Kidney tubule cell (primary cell): ENCODE results near the gene SLC23A3.
"Not testable (repeated sequence)": the region's sequence is repeated elsewhere in the genome, so short reads cannot be mapped to it uniquely, and the experiment has no call there.

ENCODE experiments used
- DNase-seq: peaks from one replicate; pipeline ENCODE4 v3.0.0-alpha.2; 2018; ENCODE audit warnings: low spot score

Gene SLC23A3

DNA sequence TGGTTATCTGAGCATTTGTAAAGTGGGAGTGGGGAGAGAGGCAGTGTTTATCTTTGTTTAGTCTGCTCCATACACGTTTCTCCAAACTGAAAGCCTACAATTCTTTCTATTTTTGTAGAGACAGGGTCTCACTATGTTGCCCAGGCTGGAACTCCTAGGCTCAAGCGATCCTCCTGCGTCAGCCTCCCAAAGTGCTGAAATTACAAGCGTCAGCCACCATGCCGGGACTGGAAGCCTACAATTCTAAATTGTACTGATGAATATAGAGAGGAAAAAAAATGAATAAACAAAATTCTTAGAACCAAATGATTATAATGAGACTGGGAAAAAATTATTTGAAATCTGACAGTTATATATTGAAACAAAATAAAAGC, 35.3 kb upstream of the SLC23A3 start:
- no peak for DNase-seq

DNA sequence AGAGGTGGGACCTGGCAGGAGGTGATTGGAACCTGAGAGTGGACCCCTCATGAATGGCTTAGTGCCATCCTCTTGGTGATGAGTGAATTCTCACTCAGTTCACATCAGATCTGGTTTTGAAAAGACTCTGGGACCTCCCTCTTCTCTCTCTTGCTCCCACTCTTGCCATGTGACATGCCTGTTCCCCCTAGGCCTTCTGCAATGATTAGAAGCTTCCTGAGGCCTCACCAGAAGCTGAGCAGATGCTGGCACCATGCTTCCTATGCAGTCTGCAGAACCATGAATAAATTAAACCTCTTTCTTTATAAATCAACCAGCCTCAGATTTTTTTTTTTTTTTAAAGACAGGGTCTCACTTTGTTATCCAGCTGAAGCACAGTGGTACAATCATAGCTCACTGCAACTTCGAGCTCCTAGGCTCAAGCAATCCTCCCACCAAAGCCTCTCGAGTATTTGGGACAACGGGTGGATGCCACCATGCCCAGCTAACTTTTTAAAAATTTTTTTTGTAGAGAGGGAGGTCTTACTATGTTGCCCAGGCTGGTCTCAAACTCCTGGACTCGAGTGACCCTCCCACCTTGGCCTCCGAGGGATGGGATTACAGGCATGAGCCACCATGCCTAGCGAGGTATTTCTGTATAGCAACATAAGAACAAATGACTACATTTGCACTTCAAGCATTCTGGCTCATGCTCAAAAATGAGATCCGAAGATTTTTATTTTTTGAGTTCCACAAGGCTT, 34.8 kb upstream of the SLC23A3 start:
- DNase-seq: no peak

DNA sequence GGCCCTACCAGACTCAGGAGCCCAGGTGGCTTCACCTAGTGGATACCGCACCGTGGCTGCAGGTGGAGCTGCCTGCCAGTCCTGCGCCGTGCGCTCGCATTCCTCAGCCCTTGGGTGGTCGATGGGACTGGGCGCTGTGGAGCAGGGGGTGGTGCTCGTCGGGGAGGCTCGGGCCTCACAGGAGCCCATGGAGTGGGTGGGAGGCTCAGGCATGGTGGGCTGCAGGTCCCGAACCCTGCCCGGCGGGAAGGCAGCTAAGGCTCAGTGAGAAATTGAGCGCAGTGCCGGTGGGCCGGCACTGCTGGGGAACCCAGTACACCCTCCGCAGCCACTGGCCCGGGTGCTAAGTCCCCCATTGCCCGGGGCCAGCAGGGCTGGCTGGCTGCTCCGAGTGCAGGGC, 31.5 kb upstream of the SLC23A3 start:
- DNase-seq: not testable (repeated sequence)

GRCh38 chr2:219200502-219201326, 30.9 kb upstream of the SLC23A3 start:
- not testable (repeated sequence) for DNase-seq

DNA sequence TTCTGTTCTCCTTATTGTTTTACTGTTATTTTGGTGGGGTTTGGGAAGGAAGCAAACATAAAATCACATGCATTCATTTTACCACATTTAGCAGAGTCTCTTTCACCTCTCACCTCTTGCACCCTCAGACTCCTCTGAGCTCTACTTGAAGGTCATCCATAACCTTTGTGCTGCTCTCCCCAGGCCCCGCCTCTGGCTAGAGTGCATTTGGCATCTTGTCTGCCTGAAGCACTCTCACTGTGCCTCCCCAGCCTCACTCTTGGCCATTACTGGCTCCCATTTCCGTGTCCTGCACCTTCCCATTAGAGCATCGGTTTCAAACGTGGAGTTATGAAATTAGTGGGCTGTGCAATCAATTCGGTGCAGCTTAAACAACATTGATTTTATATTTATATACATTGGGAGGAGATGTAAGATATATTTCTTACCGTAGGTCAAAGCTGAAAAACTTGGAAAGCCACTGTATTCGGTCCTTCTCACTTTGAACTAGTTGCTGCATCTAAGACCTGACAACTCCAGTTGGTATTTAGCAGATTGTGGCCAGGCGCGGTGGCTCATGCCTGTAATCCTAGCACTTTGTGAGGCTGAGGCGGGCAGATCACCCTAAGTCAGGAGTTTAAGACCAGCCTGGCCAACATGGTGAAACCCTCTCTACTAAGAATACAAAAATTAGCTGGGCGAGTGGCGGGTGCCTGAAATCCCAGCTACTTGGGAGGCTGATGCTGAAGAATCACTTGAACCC, 29.8 kb upstream of the SLC23A3 start:
- no peak for DNase-seq

GRCh38 chr2:219198974-219199373, 29.1 kb upstream of the SLC23A3 start:
- DNase-seq: no peak

GRCh38 chr2:219197388-219197787, 27.6 kb upstream of the SLC23A3 start:
- no peak for DNase-seq

DNA sequence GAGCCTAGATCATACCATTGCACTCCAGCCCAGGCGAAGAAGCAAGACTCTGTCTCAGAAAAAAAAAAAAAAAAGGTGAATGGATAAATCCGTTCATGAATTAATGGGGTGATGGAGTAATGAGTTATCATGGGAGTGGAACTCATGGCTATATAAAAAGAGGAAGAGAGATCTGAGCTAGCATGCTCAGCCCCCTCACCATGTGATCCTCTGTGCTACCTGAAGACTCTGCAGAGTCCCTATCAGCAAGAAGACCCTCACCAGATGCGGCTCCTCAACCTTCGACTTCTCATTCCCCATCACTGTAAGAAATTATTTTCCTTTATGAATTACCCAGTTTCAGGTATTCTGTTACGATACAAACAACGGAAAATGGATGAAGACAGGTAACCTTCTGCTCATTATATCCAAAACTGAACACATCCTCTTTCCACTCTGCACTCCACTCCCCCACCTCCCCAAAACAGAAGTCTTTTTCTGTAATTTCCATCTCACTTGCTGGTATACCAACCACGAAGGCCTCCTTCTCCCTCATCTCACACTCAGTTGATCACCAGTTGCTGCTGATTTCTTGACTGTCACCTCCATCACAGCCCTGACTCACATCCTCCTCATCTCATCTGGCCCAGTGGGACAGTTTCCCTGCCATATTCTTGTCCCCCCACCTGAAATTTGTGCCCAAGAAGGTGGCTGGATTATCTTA, 17.1 kb upstream of the SLC23A3 start:
- DNase-seq: no peak

DNA sequence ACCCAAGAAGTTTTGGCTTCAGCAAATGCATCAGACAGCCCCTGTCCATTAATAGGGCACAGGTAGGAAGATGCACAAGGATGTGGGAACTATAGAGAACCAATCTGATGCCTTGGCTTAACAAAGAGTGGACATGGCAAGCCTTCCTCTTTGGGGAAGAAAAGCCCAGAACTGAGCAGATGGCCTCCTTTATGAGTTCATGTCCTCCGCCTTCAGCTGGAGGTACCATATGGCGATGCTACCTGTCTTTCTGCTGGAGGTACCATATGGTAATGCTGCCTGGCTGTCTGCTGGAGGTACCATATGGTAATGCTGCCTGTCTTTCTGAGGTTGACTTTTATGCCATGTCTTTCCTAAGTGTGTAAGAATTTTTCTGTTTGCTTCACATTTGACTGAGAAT, 14.3 kb upstream of the SLC23A3 start:
- no peak for DNase-seq

- no peak for DNase-seq
Measured at GRCh38 chr2:219183151-219183772, 13.4 kb upstream of the SLC23A3 start.

DNA sequence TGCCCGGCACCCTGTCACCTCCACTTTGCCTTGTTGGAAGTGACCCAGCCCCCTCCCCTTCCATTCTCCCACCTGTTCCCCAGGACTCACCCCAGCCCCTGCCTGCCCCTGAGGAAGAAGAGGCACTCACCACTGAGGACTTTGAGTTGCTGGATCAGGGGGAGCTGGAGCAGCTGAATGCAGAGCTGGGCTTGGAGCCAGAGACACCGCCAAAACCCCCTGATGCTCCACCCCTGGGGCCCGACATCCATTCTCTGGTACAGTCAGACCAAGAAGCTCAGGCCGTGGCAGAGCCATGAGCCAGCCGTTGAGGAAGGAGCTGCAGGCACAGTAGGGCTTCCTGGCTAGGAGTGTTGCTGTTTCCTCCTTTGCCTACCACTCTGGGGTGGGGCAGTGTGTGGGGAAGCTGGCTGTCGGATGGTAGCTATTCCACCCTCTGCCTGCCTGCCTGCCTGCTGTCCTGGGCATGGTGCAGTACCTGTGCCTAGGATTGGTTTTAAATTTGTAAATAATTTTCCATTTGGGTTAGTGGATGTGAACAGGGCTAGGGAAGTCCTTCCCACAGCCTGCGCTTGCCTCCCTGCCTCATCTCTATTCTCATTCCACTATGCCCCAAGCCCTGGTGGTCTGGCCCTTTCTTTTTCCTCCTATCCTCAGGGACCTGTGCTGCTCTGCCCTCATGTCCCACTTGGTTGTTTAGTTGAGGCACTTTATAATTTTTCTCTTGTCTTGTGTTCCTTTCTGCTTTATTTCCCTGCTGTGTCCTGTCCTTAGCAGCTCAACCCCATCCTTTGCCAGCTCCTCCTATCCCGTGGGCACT, 12.7 kb upstream of the SLC23A3 start:
- no peak for DNase-seq

GRCh38 chr2:219181531-219181930, 11.7 kb upstream of the SLC23A3 start:
- no peak for DNase-seq

- DNase-seq: no peak
Measured at GRCh38 chr2:219180961-219181360, 11.1 kb upstream of the SLC23A3 start.

DNA sequence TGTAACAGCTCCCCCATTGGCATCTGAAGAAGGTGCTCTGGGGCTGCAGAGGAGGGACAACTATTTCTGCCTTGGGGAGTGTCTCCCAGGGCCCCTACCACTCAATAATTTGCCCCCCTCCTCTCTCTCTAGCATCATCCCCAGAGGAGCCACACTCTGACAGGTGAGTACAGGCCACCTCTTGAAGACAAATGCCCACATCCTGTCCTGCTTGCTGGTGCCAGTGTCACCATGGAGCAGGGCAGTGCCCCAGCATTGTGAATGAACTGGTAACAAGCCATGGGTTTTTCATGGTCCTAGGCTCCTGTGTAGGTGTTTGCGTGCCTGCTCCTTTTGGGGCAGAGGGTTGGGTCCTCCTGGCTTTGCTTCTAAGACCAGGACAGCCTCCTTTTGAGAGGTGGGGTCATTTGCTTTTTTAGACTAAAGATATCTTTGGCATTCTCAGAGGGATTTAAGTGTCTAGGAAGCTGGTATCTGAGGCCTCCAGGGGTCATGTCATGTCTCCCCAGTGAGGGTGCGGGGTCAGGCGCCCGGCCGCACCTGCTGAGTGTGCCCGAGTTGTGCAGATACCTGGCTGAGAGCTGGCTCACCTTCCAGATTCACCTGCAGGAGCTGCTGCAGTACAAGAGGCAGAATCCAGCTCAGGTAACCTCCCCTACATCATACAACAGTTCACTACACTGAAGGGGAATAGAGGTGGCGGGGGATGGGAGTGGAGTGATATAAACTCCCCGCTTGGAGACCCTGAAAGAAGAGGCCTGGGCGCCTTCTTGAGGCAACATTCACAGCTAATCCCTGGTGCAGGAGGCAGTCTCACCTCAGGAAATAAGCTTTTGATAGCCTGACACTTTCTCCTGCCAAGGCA, 10.0 kb upstream of the SLC23A3 start:
- DNase-seq: no peak

DNA sequence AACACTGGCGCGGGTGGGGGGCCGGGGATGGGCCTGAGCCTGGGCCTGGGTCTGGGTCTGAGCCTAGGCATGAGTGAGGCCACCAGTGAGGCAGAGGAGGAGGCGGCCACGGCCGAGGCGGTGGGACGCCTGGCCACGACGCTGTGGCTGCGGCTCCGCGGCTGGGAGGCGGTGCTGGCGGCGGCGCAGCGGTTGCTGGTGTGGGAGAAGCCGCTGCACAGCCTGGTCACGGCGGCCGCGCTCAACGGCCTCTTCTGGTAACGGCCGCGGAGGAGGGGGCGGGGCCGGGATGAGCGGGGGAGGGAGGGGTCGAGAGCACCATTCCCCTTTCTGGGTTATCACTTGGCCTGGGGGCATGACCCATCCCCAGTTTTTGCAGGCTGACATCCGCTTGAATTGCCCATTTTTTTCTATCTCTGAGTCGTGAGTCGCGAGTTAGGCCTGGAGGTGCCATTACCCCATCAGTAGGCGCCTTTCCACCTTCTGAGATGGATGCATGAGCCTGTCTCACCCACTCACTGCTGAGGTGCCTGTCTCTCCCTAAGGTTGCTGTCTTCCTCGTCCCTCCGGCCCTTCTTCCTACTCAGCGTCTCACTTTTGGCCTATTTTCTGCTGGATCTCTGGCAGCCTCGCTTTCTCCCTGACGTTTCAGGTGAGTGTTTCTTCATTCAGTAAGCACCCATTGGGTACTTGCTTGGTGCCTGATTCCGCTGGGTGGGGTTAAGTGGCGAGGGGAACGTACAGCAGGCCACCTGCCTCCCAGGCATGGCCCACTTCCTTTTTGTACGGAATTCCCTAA, 8.7 kb upstream of the SLC23A3 start:
- no peak for DNase-seq

DNA sequence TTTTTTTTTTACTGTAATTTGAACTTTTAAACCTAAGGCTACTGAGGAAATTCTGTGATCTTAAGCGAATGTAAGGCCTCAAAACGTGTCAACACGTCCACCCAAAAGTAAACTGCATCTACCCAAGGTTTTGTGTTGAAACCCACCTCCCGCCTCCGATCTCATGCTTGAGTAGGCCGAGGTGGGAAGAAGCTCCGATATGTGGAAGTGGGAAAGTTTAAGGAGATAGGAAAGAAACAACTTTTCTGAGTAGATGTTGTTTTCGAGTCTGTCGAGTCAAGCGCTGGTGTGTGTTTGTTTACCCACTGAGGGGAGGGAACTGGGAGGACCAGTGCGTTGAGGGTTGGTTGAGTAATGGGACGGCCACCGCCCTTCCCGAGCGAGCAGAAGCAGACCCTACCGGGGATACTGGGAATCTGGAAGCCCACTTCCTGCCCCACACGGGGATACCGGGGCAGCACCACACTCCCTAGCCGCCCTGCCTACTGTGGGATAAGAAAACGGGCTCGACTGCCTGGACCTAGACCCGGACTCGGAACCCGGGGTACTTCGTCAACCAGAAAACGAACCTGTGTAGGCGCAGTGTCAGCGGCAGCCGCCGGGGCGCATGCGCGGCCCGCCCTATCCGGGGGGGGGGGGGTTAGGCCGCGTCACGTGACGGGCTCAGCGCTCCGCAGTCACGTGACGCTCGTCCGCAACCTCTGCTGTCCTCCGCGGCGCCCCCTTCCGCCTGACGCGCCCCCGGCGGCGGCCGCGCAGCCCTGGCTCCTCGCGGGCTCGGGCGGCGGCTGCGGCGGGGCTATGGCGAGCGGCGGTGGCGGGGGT, 7.9 kb upstream of the SLC23A3 start, which contains the start of gene RETREG2:
TSS of gene RETREG2 (plus strand) at position 724 of the 825 bp plus-strand sequence. CDS start at position 802, 78 bp downstream.
- peak; percentile 90 for DNase-seq

- DNase-seq: peak; percentile 93
Measured at GRCh38 chr2:219176818-219177551, 7.2 kb upstream of the SLC23A3 start, which contains the start of gene CNPPD1. TSS of gene CNPPD1 (minus strand) at chr2:219176925. CDS start at chr2:219176828, 97 bp downstream.
